Epithelial cell of proximal tubule (primary cell): ENCODE results near the gene MALSU1. TPM values are rescaled to one million over a fixed set of nuclear protein-coding genes. Genes with fewer than 3 reads are reported as not detected.
A peak's percentile ranks its signal among the peaks of the same experiment; 100 is the strongest.

Experiments
- DNase-seq: peaks from one replicate; pipeline ENCODE4 v3.0.0-alpha.2; 2011; ENCODE audit warnings: low read depth
- H3K4me3 ChIP-seq: 2 replicates; pipeline ENCODE4 v1.5.1; 2011; ENCODE audit warnings: low read depth, mild to moderate bottlenecking, low read length
- total RNA-seq: library from RNA; depleted of rRNA; stranded (reverse); fragments of >200 nt; gene quantifications from 2 replicates; pipeline ENCODE4 v1.2.3, GENCODE V29; 2015
- TF ChIP-seq, protein P1 (sequence below): conservative IDR thresholded peaks from 2 replicates; pipeline ENCODE4 v1.5.1; 2012; ENCODE audit warnings: low read depth, mild to moderate bottlenecking, low read length

MALSU1 gene
- total RNA-seq, 1 donor from 2014 or later = 97.4 TPM

GRCh38 chr7:23349484-23350157 is 50.5 kb downstream of the MALSU1 start:
- H3K4me3 ChIP-seq = no peak overlapping the region
- no peak for DNase-seq
- TF ChIP-seq, protein P1, sequence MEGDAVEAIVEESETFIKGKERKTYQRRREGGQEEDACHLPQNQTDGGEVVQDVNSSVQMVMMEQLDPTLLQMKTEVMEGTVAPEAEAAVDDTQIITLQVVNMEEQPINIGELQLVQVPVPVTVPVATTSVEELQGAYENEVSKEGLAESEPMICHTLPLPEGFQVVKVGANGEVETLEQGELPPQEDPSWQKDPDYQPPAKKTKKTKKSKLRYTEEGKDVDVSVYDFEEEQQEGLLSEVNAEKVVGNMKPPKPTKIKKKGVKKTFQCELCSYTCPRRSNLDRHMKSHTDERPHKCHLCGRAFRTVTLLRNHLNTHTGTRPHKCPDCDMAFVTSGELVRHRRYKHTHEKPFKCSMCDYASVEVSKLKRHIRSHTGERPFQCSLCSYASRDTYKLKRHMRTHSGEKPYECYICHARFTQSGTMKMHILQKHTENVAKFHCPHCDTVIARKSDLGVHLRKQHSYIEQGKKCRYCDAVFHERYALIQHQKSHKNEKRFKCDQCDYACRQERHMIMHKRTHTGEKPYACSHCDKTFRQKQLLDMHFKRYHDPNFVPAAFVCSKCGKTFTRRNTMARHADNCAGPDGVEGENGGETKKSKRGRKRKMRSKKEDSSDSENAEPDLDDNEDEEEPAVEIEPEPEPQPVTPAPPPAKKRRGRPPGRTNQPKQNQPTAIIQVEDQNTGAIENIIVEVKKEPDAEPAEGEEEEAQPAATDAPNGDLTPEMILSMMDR = no peak

GRCh38 chr7:23350466-23350865 is 51.3 kb downstream of the MALSU1 start:
- H3K4me3 ChIP-seq = no peak overlapping the region
- DNase-seq = no peak
- TF ChIP-seq, protein P1 = no peak

- H3K4me3 ChIP-seq = no peak overlapping the region
- TF ChIP-seq, protein P1 = no peak
- DNase-seq = peak; percentile 46
Measured at GRCh38 chr7:23353172-23353571, 54.0 kb downstream of the MALSU1 start.

DNA sequence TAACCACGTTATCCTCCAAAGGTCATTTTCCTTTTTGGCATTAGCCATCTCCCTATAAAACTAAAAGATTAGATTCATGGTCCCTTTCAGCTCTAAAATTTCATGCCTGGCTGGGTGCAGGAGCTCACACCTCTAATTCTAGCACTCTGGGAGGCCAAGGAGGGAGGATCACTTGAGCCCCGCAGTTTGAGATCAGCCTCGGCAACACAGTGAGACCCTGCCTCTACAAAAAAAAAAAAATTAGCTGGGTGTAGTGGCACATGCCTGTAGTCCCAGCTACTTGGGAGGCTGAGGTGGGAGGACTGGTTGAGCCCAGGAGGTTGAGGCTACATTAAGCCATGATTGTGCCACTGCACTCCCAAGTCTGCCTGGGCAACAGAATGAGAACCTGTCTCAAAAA is 57.0 kb downstream of the MALSU1 start:
- TF ChIP-seq, protein P1 = no peak
- no peak overlapping the region for H3K4me3 ChIP-seq
- DNase-seq = no peak

DNA sequence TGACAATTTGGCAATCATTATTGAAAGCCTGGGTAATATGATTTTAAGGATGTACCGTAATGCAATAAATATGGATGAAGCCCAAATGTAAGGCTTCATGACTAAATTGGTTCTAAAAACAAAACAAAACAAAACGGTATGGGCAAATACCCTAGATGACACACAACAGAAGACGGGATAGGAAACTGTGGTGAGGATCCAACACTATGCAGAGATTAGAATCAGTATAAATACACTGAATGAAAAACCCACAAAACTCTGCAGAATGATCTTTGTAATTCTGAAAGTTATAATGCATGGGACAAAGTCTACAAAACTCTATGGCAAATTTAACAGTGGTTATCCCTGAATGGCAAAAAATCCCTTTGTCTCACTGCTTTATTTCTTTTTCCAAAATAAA is 57.6 kb downstream of the MALSU1 start:
- TF ChIP-seq, protein P1 = no peak
- DNase-seq = no peak
- H3K4me3 ChIP-seq = no peak overlapping the region

DNA sequence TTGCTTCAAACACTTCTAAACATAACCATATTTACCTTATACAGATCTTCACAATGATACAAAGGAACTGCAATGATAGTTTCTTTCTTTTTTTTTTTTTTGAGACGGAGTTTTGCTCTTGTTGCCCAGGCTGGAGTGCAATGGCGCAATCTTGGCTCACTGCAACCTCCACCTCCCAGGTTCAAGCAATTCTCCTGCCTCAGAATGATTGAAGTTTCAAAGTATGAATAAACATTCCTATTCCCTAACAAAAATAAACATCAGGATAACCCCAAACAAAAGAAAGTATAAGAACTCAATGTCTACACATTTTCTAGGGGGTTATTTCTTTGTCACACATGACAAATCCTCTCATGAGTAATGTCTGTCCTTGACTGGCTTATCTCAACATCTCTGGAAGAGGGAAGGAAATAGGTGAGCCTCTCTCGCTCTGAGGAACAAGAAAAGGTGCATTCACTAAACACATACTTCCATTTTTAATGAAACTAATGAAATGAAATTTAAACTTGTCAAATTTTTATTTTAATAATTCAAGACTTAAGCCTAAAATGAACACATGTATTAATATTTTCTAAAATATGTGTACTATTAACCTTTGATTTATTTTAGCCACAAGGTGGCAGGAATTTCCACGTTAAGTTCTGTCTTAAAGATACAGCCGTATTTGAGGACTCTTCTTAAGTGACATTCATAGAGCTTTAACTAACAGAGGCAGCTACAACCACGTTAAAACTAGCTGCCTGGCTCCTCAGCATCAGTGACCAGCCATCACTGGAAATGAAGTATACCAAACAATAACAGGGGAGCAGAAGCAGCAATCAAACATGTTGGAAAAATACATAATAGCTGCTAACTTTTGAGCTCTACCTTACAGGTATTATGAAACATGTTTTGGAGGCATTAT is 58.3 kb downstream of the MALSU1 start:
- peak; percentile 67 for DNase-seq
- TF ChIP-seq, protein P1 = peak; percentile 46
- H3K4me3 ChIP-seq = no peak overlapping the region
